Activated naive CD4-positive, alpha-beta T cell treated with anti-CD3 and anti-CD28 coated beads, Interleukin-2, amount 50 U/mL, for 24 hours (primary cell): ENCODE data around the gene EPN3.

ENCODE experiments used
- H3K27ac Mint-ChIP-seq: one replicate; pipeline ENCODE4 v1.8.0; 2021; ENCODE audit warnings: mild to moderate bottlenecking, mixed read lengths
- H3K27me3 Mint-ChIP-seq: one replicate; pipeline ENCODE4 v1.8.0; 2021; ENCODE audit warnings: mixed read lengths
- H3K36me3 Mint-ChIP-seq: one replicate; pipeline ENCODE4 v1.8.0; 2021; ENCODE audit warnings: mixed read lengths
- H3K4me1 Mint-ChIP-seq: one replicate; pipeline ENCODE4 v1.8.0; 2021; ENCODE audit warnings: mixed read lengths
- H3K4me3 Mint-ChIP-seq: one replicate; pipeline ENCODE4 v1.8.0; 2021; ENCODE audit warnings: mild to moderate bottlenecking, mixed read lengths
- H3K9me3 Mint-ChIP-seq: one replicate; pipeline ENCODE4 v1.8.0; 2021; ENCODE audit warnings: mixed read lengths

EPN3 gene

GRCh38 chr17:50575581-50576210, 43.2 kb downstream of the EPN3 start:
- Mint-ChIP-seq H3K36me3 (no peaks in the 10 kb centered on the region), H3K9me3 (no peaks in the 10 kb centered on the region), H3K27me3 (peaks cover 1% of the 10 kb centered on the region), H3K4me1 (no peaks in the 10 kb centered on the region), H3K27ac (no peak overlapping the region), H3K4me3 (no peak overlapping the region)

GRCh38 chr17:50576864-50577263, 44.3 kb downstream of the EPN3 start:
- H3K4me3 Mint-ChIP-seq: no peak overlapping the region
- H3K9me3 Mint-ChIP-seq: no peaks in the 10 kb centered on the region
- H3K36me3 Mint-ChIP-seq: no peaks in the 10 kb centered on the region

GRCh38 chr17:50577451-50577954, 45.0 kb downstream of the EPN3 start:
- H3K27me3 Mint-ChIP-seq: no peaks in the 10 kb centered on the region
- H3K27ac Mint-ChIP-seq: no peak overlapping the region
- H3K9me3 Mint-ChIP-seq: no peaks in the 10 kb centered on the region
- no peaks in the 10 kb centered on the region for H3K4me1 Mint-ChIP-seq
- no peak overlapping the region for H3K4me3 Mint-ChIP-seq
- H3K36me3 Mint-ChIP-seq: no peaks in the 10 kb centered on the region

More at GRCh38 chr17:50576864-50577263, 44.3 kb downstream of the EPN3 start:
- no peaks in the 10 kb centered on the region for H3K4me1 Mint-ChIP-seq
- peaks cover under 1% of the 10 kb centered on the region for H3K27me3 Mint-ChIP-seq
- H3K27ac Mint-ChIP-seq: no peak overlapping the region

GRCh38 chr17:50578173-50578572, 45.6 kb downstream of the EPN3 start:
- Mint-ChIP-seq H3K4me3 (no peak overlapping the region), H3K27ac (no peak overlapping the region), H3K27me3 (no peaks in the 10 kb centered on the region), H3K4me1 (no peaks in the 10 kb centered on the region), H3K9me3 (no peaks in the 10 kb centered on the region), H3K36me3 (no peaks in the 10 kb centered on the region)

- Mint-ChIP-seq H3K36me3 (no peaks in the 10 kb centered on the region), H3K27ac (no peak overlapping the region), H3K9me3 (no peaks in the 10 kb centered on the region), H3K4me1 (no peaks in the 10 kb centered on the region), H3K27me3 (no peaks in the 10 kb centered on the region), H3K4me3 (no peak overlapping the region)
Measured at GRCh38 chr17:50579399-50579798, 46.9 kb downstream of the EPN3 start.

GRCh38 chr17:50580646-50581045, 48.1 kb downstream of the EPN3 start:
- Mint-ChIP-seq H3K27me3 (no peaks in the 10 kb centered on the region), H3K9me3 (no peaks in the 10 kb centered on the region), H3K27ac (no peak overlapping the region), H3K4me3 (no peak overlapping the region), H3K4me1 (no peaks in the 10 kb centered on the region), H3K36me3 (no peaks in the 10 kb centered on the region)

GRCh38 chr17:50581316-50581715, 48.8 kb downstream of the EPN3 start:
- Mint-ChIP-seq H3K36me3 (no peaks in the 10 kb centered on the region), H3K4me1 (no peaks in the 10 kb centered on the region), H3K4me3 (no peak overlapping the region), H3K27me3 (no peaks in the 10 kb centered on the region), H3K9me3 (no peaks in the 10 kb centered on the region), H3K27ac (no peak overlapping the region)

GRCh38 chr17:50582741-50583140, 50.2 kb downstream of the EPN3 start:
- Mint-ChIP-seq H3K4me1 (no peaks in the 10 kb centered on the region), H3K27me3 (no peaks in the 10 kb centered on the region), H3K27ac (no peak overlapping the region), H3K4me3 (no peak overlapping the region), H3K36me3 (no peaks in the 10 kb centered on the region), H3K9me3 (no peaks in the 10 kb centered on the region)

GRCh38 chr17:50583641-50584040, 51.1 kb downstream of the EPN3 start:
- Mint-ChIP-seq H3K9me3 (no peaks in the 10 kb centered on the region), H3K27ac (no peak overlapping the region), H3K27me3 (no peaks in the 10 kb centered on the region), H3K36me3 (no peaks in the 10 kb centered on the region), H3K4me3 (no peak overlapping the region), H3K4me1 (no peaks in the 10 kb centered on the region)

GRCh38 chr17:50584116-50584515, 51.6 kb downstream of the EPN3 start:
- H3K4me3 Mint-ChIP-seq: no peak overlapping the region
- H3K36me3 Mint-ChIP-seq: no peaks in the 10 kb centered on the region
- H3K27me3 Mint-ChIP-seq: no peaks in the 10 kb centered on the region
- no peaks in the 10 kb centered on the region for H3K9me3 Mint-ChIP-seq
- H3K27ac Mint-ChIP-seq: no peak overlapping the region
- H3K4me1 Mint-ChIP-seq: no peaks in the 10 kb centered on the region

- Mint-ChIP-seq H3K36me3 (no peaks in the 10 kb centered on the region), H3K27me3 (no peaks in the 10 kb centered on the region)
Measured at GRCh38 chr17:50584749-50585148, 52.2 kb downstream of the EPN3 start.

GRCh38 chr17:50585346-50585745, 52.8 kb downstream of the EPN3 start:
- Mint-ChIP-seq H3K27ac (no peak overlapping the region), H3K9me3 (no peaks in the 10 kb centered on the region), H3K27me3 (no peaks in the 10 kb centered on the region), H3K4me3 (no peak overlapping the region), H3K4me1 (no peaks in the 10 kb centered on the region), H3K36me3 (no peaks in the 10 kb centered on the region)

More at GRCh38 chr17:50584749-50585148, 52.2 kb downstream of the EPN3 start:
- Mint-ChIP-seq H3K4me1 (no peaks in the 10 kb centered on the region), H3K4me3 (no peak overlapping the region), H3K9me3 (no peaks in the 10 kb centered on the region), H3K27ac (no peak overlapping the region)

GRCh38 chr17:50585891-50586290, 53.4 kb downstream of the EPN3 start:
- Mint-ChIP-seq H3K4me1 (no peaks in the 10 kb centered on the region), H3K27me3 (no peaks in the 10 kb centered on the region), H3K4me3 (no peak overlapping the region), H3K36me3 (no peaks in the 10 kb centered on the region), H3K9me3 (no peaks in the 10 kb centered on the region), H3K27ac (no peak overlapping the region)

GRCh38 chr17:50586421-50587247, 54.1 kb downstream of the EPN3 start:
- H3K4me3 Mint-ChIP-seq: no peak overlapping the region
- H3K36me3 Mint-ChIP-seq: no peaks in the 10 kb centered on the region
- H3K27ac Mint-ChIP-seq: peak overlapping the region; percentile 75
- H3K4me1 Mint-ChIP-seq: no peaks in the 10 kb centered on the region
- no peaks in the 10 kb centered on the region for H3K27me3 Mint-ChIP-seq
- no peaks in the 10 kb centered on the region for H3K9me3 Mint-ChIP-seq

GRCh38 chr17:50587571-50587970, 55.0 kb downstream of the EPN3 start:
- Mint-ChIP-seq H3K27ac (no peak overlapping the region), H3K27me3 (no peaks in the 10 kb centered on the region), H3K36me3 (no peaks in the 10 kb centered on the region), H3K9me3 (no peaks in the 10 kb centered on the region), H3K4me3 (no peak overlapping the region), H3K4me1 (no peaks in the 10 kb centered on the region)

GRCh38 chr17:50588391-50589049, 56.0 kb downstream of the EPN3 start:
- no peaks in the 10 kb centered on the region for H3K27me3 Mint-ChIP-seq
- no peaks in the 10 kb centered on the region for H3K36me3 Mint-ChIP-seq
- no peak overlapping the region for H3K4me3 Mint-ChIP-seq
- no peaks in the 10 kb centered on the region for H3K4me1 Mint-ChIP-seq
- H3K9me3 Mint-ChIP-seq: no peaks in the 10 kb centered on the region
- H3K27ac Mint-ChIP-seq: no peak overlapping the region
